HL-60 (cell line): ENCODE data around the gene CBX1.
"Not testable (repeated sequence)": the region's sequence is repeated elsewhere in the genome, so short reads cannot be mapped to it uniquely, and the experiment has no call there.

Source experiments
- DNase-seq, 2 experiments: peaks; one replicate each; pipeline ENCODE4 v3.0.0-alpha.2; 2010 to 2020; ENCODE audit warnings: low read depth in 1 of 2, low spot score in 1 of 2
- H3K27ac ChIP-seq: fragments of 250-450 bp; sonication (Bioruptor Pico); replicated peaks from 2 replicates; pipeline ENCODE4 v1.5.1; 2020; ENCODE audit warnings: mild to moderate bottlenecking, moderate library complexity
- H3K27me3 ChIP-seq: fragments of 250-450 bp; sonication (Bioruptor Pico); 2 replicates; pipeline ENCODE4 v1.5.1; 2021; ENCODE audit warnings: mild to moderate bottlenecking, moderate library complexity; ENCODE audit not compliant: insufficient read depth, poor library complexity, severe bottlenecking
- H3K4me3 ChIP-seq: replicated peaks from 2 replicates; pipeline ENCODE4 v1.5.1; 2011; ENCODE audit warnings: mild to moderate bottlenecking, control low read depth, low read length; ENCODE audit not compliant: insufficient read depth
- GABPA ChIP-seq: IDR thresholded peaks from 2 replicates; pipeline ENCODE4 v1.6.1; 2012; ENCODE audit warnings: low read depth
- POLR2AphosphoS5 ChIP-seq: IDR thresholded peaks from 2 replicates; pipeline ENCODE4 v1.6.1; 2012; ENCODE audit warnings: low read depth
- SPI1 ChIP-seq: IDR thresholded peaks from 2 replicates; pipeline ENCODE4 v1.6.1; 2012; ENCODE audit warnings: low read depth, mild to moderate bottlenecking, borderline replicate concordance
- TF ChIP-seq, protein P1 (sequence below): IDR thresholded peaks from one replicate; pipeline ENCODE4 v1.5.1; 2011; ENCODE audit warnings: low read length, control low read depth, inconsistent platforms; ENCODE audit not compliant: insufficient read depth
- TF ChIP-seq, protein P2 (sequence below): IDR thresholded peaks from 2 replicates; pipeline ENCODE4 v1.6.1; 2012; ENCODE audit warnings: low read depth; ENCODE audit not compliant: insufficient replicate concordance

Gene CBX1

DNA sequence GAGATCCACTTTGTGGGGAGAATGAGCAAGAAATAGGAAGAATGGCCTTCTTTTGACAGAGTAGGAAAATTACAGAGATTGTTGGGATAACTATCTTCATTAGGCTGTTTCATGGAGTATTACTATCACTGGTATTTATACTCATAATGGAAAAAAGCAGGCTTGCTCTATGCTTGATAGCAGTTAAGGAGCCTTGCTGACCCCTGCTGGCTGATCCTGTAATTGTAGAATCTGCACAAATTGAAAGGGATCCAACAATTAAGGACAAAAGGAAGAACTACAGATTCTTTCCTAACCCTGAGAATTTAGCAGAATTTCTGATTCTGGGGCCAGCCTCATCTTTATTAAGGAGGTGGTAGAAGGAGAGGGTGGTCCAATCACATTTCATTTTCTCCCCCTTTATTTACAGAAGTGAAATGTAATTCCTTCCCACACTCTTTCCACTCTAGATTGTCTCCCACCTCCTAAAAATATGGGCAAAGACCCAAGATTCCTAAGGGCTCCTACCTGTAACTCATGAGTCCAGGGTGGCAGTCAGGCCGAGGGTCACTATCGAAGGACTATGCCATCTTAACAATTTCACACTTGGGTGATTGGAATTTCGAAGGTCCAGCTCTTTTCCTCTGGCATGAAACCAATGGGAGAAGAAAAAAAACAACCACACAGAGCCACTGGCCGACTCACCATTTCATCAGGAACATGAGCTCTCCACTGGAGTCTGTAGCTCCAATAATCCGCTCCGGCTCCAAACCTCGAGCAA is 26.8 kb downstream of the CBX1 start:
- H3K27ac ChIP-seq = no peak overlapping the region
- peak in 1 of 2 experiments; percentile 73 for DNase-seq
- no peaks in the 10 kb centered on the region for H3K27me3 ChIP-seq
- TF ChIP-seq, protein P1, sequence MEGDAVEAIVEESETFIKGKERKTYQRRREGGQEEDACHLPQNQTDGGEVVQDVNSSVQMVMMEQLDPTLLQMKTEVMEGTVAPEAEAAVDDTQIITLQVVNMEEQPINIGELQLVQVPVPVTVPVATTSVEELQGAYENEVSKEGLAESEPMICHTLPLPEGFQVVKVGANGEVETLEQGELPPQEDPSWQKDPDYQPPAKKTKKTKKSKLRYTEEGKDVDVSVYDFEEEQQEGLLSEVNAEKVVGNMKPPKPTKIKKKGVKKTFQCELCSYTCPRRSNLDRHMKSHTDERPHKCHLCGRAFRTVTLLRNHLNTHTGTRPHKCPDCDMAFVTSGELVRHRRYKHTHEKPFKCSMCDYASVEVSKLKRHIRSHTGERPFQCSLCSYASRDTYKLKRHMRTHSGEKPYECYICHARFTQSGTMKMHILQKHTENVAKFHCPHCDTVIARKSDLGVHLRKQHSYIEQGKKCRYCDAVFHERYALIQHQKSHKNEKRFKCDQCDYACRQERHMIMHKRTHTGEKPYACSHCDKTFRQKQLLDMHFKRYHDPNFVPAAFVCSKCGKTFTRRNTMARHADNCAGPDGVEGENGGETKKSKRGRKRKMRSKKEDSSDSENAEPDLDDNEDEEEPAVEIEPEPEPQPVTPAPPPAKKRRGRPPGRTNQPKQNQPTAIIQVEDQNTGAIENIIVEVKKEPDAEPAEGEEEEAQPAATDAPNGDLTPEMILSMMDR = peak; percentile 71
- TF ChIP-seq, protein P2, sequence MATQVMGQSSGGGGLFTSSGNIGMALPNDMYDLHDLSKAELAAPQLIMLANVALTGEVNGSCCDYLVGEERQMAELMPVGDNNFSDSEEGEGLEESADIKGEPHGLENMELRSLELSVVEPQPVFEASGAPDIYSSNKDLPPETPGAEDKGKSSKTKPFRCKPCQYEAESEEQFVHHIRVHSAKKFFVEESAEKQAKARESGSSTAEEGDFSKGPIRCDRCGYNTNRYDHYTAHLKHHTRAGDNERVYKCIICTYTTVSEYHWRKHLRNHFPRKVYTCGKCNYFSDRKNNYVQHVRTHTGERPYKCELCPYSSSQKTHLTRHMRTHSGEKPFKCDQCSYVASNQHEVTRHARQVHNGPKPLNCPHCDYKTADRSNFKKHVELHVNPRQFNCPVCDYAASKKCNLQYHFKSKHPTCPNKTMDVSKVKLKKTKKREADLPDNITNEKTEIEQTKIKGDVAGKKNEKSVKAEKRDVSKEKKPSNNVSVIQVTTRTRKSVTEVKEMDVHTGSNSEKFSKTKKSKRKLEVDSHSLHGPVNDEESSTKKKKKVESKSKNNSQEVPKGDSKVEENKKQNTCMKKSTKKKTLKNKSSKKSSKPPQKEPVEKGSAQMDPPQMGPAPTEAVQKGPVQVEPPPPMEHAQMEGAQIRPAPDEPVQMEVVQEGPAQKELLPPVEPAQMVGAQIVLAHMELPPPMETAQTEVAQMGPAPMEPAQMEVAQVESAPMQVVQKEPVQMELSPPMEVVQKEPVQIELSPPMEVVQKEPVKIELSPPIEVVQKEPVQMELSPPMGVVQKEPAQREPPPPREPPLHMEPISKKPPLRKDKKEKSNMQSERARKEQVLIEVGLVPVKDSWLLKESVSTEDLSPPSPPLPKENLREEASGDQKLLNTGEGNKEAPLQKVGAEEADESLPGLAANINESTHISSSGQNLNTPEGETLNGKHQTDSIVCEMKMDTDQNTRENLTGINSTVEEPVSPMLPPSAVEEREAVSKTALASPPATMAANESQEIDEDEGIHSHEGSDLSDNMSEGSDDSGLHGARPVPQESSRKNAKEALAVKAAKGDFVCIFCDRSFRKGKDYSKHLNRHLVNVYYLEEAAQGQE = no peak
- no peak overlapping the region for H3K4me3 ChIP-seq

DNA sequence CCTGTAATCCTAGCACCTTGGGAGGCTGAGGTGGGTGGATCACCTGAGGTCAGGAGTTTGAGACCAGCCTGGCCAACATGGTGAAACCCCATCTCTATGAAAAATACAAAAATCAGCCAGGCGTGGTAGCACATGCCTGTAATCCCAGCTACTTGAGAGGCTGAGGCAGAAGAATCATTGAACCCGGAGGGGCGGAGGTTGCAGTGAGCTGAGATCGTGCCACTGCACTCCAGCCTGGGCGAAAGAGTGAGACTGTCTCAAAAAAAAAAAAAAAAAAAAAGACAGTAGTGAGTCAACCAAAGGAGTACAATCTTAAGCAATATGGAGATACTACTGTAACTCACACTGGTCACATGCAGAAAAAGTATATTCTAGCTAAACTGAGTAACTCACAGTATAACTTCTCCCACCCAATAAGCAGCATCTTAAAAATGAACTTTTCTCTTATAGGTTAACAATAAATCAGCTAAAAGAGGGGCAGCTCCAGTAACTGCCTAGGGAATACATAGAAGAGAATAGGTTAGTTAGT is 27.6 kb downstream of the CBX1 start:
- not testable (repeated sequence) for H3K27ac ChIP-seq, H3K4me3 ChIP-seq, DNase-seq, H3K27me3 ChIP-seq

GRCh38 chr17:48072811-48073210 is 28.5 kb downstream of the CBX1 start:
- not testable (repeated sequence) for H3K4me3 ChIP-seq, H3K27me3 ChIP-seq, DNase-seq, H3K27ac ChIP-seq

DNA sequence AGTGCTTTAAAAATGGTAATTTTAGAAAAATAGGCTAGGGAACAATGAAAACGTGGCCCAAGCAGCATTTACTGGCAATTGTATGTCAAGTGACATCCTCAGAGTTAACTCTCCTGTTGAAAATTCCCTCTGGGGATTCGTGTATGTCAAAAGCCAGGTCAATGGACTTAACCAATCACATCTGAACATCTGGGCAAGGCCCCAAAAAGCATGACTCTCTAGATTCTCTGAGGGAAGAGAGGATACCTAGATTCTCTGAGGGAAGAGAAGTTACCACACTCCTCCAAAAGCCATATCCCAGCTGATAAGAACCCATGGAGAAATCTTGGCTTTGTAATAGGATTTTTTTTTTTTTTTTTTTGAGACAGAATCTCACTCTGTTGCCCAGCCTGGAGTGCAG is 29.6 kb downstream of the CBX1 start:
- H3K27me3 ChIP-seq = no peaks in the 10 kb centered on the region
- DNase-seq = no peak
- H3K27ac ChIP-seq = no peak overlapping the region
- TF ChIP-seq POLR2AphosphoS5 (no peak), SPI1 (no peak), GABPA (no peak)
- TF ChIP-seq, protein P1 = no peak
- TF ChIP-seq, protein P2 = no peak
- no peak overlapping the region for H3K4me3 ChIP-seq

DNA sequence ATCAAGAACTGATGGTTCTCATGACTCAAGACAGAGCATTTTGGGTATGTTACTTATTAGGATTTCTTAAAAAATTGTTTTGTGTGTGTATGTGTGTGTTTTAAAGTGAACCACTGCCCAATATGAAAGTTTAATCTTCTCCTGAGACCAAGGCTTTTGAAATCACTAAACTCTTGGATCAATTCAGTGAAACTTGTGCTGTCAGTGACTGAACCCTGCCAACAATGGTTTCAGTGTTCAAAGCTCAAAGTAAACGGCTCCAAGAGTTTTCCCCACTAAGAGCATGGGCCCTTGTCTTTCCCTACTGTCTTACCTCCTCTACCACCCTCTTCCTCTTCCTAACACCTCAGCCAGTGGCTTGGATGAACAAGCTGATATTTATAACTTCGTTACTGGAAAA is 31.1 kb downstream of the CBX1 start:
- TF ChIP-seq POLR2AphosphoS5 (no peak), GABPA (no peak)
- TF ChIP-seq, protein P2 = no peak
- H3K27me3 ChIP-seq = no peaks in the 10 kb centered on the region

More for the DNA sequence above, 31.1 kb downstream of the CBX1 start:
- Histone ChIP-seq H3K27ac (no peak overlapping the region), H3K4me3 (no peak overlapping the region)
- DNase-seq = no peak
